NCI-H146 treated with DMSO at 0.1 percent for 48 hours (cell line): Measurements from ENCODE around the gene PPP2R1A.
A peak's percentile ranks its signal among the peaks of the same experiment; 100 is the strongest.
"Not testable (repeated sequence)": the region's sequence is repeated elsewhere in the genome, so short reads cannot be mapped to it uniquely, and the experiment has no call there.

Source experiments
- DNase-seq: peaks from one replicate; lab custom pipeline; 2025; ENCODE audit not compliant: unreplicated experiment; lab: John Stamatoyannopoulos, UW

The PPP2R1A gene

DNA sequence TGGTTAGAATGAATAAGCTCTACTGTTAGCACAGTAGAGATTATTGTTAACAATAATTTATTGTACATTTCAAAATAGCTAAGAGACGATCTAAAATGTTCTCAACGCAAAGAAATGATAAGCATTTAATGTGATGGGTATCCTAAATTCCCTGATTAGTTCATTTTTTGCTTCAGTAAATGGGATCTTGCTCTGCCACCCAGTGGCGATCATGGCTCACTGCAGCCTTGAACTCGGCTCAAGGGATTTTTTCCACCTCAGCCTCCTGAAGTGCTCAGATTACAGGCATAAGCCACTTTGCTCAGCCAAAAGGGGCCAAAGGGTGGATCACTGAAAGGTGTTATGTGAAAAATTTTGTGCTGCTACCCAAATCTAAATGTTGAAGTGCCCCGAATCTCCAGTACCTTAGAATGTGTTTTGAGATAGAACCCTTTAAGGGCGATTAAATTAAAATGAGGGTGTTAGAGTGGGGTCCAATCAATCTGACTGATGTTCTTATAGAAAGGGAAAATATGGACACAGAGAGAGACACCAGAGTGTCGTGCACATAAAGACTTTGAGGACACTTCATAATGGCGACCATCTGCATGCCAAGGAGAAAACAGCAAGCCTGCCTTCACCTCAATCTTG is 48.0 kb downstream of the PPP2R1A start:
- peak; percentile 21 for DNase-seq

DNA sequence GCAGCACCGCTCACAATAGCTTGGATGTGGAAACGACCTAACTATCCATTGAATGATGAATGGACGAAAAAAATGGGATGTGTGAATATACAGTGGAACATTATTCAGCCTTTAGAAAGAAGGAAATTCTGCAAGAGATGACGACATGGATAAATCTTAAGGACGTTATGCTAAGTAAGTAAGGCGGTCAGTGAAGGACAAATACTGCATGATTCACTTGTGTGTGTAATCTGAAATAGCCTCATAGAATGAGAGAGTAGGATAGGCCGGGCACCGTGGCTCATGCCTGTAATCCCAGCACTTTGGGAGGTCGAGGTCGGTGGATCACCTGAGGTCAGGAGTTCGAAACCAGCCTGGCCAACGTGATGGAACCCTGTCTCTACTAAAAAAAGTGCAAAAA is 54.2 kb downstream of the PPP2R1A start:
- no peak for DNase-seq

DNA sequence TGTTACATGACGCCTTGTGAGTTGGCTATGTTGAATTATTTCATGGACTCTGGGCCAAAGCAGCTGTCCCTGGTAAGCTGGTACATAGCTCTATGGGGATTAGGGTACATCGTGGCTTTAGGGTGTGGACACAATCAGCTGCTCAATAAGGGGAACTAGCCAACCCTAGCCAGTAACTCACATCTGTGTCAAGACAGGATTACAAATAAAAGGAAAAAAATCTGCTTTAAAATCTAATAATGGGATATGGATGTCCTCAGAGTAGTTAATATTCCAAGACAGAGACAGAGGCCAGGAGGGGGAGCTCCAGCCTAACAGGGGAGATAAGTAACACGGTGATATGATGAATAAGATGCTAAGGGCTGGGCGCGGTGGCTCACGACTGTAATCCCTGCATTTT is 58.4 kb downstream of the PPP2R1A start:
- DNase-seq: peak; percentile 38

DNA sequence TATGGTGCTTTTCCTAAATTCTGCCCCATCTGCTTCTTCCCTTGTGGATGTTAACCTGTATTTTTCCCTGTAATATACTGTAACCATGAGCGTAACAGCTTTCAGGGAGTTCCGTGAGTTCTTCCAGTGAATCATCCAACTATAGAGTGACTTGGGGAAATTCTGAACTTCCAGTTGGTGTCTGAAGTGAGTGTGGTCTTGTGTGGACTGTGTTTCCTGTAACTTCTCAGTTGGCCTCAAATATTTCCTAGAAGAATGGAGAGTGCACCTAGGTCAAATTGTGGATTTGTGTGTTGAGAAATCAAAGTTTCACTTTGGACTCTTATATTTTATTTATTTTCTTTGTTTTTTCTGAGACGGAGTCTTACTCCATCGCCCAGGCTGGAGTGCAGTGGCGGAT is 68.6 kb downstream of the PPP2R1A start:
- no peak for DNase-seq

DNA sequence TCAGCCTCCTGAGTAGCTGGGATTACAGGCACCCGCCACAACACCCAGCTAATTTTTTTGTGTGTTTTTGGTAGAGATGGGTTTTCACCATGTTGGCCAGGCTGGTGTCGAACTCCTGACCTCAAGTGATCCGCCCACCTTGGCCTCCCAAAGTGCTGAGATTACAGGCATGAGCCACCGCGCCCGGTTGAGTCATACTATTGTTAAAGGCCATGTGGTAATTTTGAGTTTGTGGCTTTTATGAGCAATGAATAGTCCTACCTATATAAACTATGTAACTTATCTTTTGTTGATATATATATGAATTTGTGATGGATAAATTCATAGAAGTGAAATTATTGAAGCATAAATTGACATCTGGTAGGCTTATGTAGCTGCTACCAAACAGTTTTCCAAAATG is 75.7 kb downstream of the PPP2R1A start:
- DNase-seq: not testable (repeated sequence)

DNA sequence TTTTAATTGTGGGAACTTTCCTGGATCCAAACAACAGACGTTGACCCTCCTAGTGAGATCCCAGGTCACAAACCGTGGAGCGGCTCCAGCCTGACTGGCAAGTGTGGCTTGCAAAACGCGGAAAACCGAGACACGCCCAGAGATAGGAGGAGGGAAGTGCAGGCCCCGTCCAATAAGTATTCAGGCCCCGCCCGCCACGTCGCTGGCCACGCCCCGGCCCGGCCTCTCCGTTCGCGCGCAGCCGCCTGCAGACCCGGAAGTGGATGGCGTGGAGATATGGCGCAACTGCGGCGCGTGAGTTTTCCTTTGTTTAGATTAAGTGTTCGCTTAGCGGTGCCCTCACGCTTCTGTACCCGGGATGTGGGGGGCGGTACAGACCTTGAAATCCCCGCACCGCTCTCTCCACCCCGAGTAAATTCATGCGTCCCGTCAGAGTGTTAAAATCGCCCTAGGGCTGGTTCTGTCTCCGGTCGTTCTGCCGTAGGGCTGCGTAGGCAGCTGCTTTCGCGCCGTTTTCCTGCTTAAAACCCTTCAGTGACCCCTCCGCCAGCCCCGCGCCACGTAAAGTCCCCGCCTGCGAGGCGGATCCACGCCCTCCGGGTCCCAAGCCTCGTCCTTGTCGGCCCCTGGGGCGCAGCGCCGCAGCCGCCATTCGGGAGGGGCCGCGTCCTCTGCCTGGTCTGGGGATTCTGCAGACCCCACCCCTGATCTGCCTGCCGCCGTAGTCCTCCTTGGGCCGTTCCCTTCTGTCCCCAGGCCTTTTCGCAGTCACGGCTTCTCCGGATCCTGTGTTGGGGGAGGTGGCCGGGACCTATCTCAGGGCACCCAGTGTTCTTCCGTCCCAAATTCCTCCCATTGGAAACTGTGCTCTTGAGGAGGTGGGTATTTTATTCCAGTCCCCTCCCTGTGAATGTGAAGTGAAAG is 79.7 kb downstream of the PPP2R1A start, which contains the start of gene ZNF766:
Gene ZNF766 (plus strand): TSS at position 250 of the 924 bp plus-strand sequence. CDS start 27 bp downstream, at position 277.
- peak; percentile 95 for DNase-seq

DNA sequence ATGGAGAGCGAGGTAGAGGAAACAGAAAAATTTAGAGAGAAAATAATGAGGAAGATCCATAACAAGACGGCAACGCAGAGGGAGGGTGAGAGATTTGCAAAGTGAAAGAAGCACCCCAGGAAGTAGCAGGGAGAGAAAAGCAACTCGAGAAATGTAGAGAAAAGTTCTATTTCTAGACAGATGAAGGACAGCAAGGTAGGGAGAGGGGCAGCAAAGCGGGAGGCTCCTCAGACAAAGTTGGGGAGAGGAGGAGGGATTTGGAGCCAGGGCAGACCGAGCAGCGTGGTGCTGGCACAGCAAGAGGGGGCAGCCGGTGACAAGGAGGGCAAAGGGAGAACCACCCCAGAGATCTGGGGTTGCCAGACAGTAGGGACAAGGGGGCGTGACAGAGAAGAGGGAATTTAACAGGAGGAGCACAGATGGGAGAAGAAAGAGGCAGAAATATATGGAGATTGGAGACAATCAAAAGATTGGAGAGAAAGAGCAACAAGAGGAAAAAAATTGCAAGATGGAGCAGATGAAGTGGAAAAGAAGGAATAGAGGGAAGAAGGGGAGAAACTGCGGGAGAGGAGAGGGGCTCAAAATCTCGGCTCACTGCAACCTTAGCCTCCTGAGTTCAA is 80.5 kb downstream of the PPP2R1A start:
- no peak for DNase-seq

DNA sequence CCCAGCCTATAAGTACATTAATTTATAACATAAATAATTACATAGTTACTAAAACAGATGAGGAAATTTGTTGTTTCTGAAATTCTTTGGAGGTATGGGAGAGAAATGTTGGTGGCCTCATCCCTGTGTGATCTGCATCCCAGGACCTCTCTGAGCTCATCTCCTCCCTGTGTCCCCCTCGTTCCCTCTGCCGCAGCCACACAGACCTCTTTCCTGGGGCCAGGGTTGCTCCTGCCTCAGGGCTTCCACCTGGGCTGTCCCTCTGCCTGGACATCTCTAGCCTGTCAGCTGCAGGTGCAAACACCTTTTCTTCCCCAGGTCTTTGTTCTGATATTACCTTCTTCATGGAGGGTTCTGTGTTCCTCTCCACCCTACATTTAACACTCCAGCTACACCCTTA is 83.4 kb downstream of the PPP2R1A start:
- no peak for DNase-seq

DNA sequence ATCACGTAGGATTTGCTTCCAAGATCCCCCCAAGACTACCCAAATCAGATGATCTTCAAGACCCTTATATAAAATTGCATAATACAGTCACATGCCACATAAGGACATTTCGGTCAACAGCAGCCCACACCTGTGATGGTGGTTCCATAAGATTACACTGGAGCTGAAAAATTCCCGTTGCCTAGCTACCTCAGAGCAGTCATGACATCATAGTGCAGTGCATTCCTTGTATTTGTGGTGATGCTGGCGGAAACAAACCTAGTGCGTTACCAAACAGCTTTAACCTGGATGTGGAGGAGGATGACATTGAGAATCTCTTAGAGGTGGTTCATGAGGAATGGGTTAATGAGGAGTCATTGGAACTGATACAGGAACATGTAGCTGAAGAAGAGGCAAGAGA is 84.3 kb downstream of the PPP2R1A start:
- DNase-seq: no peak

DNA sequence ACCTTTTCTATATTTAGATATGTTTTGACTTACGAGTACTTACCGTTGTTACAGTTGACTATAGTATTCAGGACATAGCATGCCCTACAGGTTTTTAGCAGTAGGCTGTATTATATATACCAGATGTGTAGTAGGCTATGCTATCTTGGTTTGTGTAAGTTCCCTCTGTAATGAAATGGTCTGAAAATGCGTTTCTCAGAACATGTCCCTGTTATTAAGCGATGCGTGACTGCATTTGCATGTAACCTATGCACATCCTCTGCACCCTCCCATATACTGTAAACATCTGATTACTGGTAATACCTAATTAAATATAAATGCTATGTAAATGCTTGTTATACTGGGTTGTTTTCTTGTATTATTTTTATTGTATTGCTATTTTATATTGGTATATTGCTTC is 86.1 kb downstream of the PPP2R1A start:
- DNase-seq: no peak

DNA sequence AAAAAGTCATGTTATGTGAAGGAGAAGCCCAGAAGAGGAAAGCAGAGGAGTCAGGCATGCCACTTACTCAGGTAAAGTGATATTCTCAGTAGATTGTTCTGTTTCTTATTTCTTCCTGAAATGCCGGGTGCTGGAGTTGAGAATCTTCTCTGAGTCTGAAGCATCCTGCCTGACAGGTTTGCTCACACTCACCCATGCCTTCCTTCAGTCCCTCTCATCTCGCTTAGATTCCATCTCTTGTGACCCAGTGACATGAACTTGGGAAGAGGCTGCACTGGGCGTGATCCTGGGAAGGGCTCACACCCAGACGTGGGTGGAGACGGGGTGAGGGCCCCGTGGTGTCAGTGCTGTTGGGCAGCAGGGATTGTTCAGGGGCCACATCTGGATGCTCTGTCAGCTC is 87.6 kb downstream of the PPP2R1A start:
- no peak for DNase-seq
